ENCODE results near the gene NEDD4. TPM values are rescaled to one million over a fixed set of nuclear protein-coding genes. Genes with fewer than 3 reads are reported as not detected.

The NEDD4 gene
- total RNA-seq, 1 experiment from 2014 or later = 56.8 TPM

- DNase-seq = no peak
- intact Hi-C loops (cut with micrococcal nuclease; ENCODE audit: unreplicated experiment) = no loop called here
- Mint-ChIP-seq H3K36me3 (ENCODE audit: insufficient read depth, unreplicated experiment) (peaks cover 12% of the 10 kb centered on the region), H3K27me3 (ENCODE audit: unreplicated experiment) (no peaks in the 10 kb centered on the region), H3K9me3 (ENCODE audit: low read depth, unreplicated experiment) (no peaks in the 10 kb centered on the region), H3K4me1 (ENCODE audit: low read depth, unreplicated experiment) (peaks cover 50% of the 10 kb centered on the region), H3K4me3 (ENCODE audit: low read depth, unreplicated experiment) (no peak overlapping the region), H3K27ac (ENCODE audit: unreplicated experiment) (no peak overlapping the region)
- TF ChIP-seq CTCF (IDR thresholded peaks at IDR 0.05; ENCODE audit: unreplicated experiment) = no peak
- CTCF ChIA-PET = no interaction called here
- BruUV-seq (replicated peaks) = no TSS peak
Measured at GRCh38 chr15:55914446-55914845, 79.0 kb downstream of the NEDD4 start.

GRCh38 chr15:55912982-55913381 is 80.4 kb downstream of the NEDD4 start:
- no TSS peak for BruUV-seq (replicated peaks)
- H3K4me1 Mint-ChIP-seq (ENCODE audit: low read depth, unreplicated experiment) = peaks cover 46% of the 10 kb centered on the region
- no peak for DNase-seq
- intact Hi-C loops (cut with micrococcal nuclease; ENCODE audit: unreplicated experiment) = no loop called here
- no peak overlapping the region for H3K4me3 Mint-ChIP-seq (ENCODE audit: low read depth, unreplicated experiment)
- no peak overlapping the region for H3K27ac Mint-ChIP-seq (ENCODE audit: unreplicated experiment)
- TF ChIP-seq CTCF (IDR thresholded peaks at IDR 0.05; ENCODE audit: unreplicated experiment) = no peak
- CTCF ChIA-PET = no interaction called here
- no peaks in the 10 kb centered on the region for H3K27me3 Mint-ChIP-seq (ENCODE audit: unreplicated experiment)
- peaks cover 11% of the 10 kb centered on the region for H3K36me3 Mint-ChIP-seq (ENCODE audit: insufficient read depth, unreplicated experiment)
- no peaks in the 10 kb centered on the region for H3K9me3 Mint-ChIP-seq (ENCODE audit: low read depth, unreplicated experiment)

GRCh38 chr15:55909036-55909811 is 84.2 kb downstream of the NEDD4 start:
- Mint-ChIP-seq H3K27me3 (ENCODE audit: unreplicated experiment) (no peaks in the 10 kb centered on the region), H3K27ac (ENCODE audit: unreplicated experiment) (no peak overlapping the region), H3K4me3 (ENCODE audit: low read depth, unreplicated experiment) (no peak overlapping the region), H3K4me1 (ENCODE audit: low read depth, unreplicated experiment) (peaks cover 20% of the 10 kb centered on the region), H3K9me3 (ENCODE audit: low read depth, unreplicated experiment) (no peaks in the 10 kb centered on the region), H3K36me3 (ENCODE audit: insufficient read depth, unreplicated experiment) (peaks cover 6% of the 10 kb centered on the region)
- intact Hi-C loops (cut with micrococcal nuclease; ENCODE audit: unreplicated experiment) = no loop called here
- DNase-seq = no peak
- no TSS peak for BruUV-seq (replicated peaks)
- TF ChIP-seq CTCF (IDR thresholded peaks at IDR 0.05; ENCODE audit: unreplicated experiment) = no peak
- CTCF ChIA-PET = no interaction called here

- H3K4me3 Mint-ChIP-seq (ENCODE audit: low read depth, unreplicated experiment) = no peak overlapping the region
- H3K9me3 Mint-ChIP-seq (ENCODE audit: low read depth, unreplicated experiment) = no peaks in the 10 kb centered on the region
- no peak for TF ChIP-seq CTCF (IDR thresholded peaks at IDR 0.05; ENCODE audit: unreplicated experiment)
- peaks cover 20% of the 10 kb centered on the region for H3K4me1 Mint-ChIP-seq (ENCODE audit: low read depth, unreplicated experiment)
- CTCF ChIA-PET = interaction anchor here (0.6 to 1.0 kb wide), 2 partner anchors 10 to 337 kb away, joined by 5 read pairs; no protein-coding TSS in a partner anchor
- no peak overlapping the region for H3K27ac Mint-ChIP-seq (ENCODE audit: unreplicated experiment)
- no peaks in the 10 kb centered on the region for H3K27me3 Mint-ChIP-seq (ENCODE audit: unreplicated experiment)
- no peak for DNase-seq
- no TSS peak for BruUV-seq (replicated peaks)
- intact Hi-C loops (cut with micrococcal nuclease; ENCODE audit: unreplicated experiment) = no loop called here
- H3K36me3 Mint-ChIP-seq (ENCODE audit: insufficient read depth, unreplicated experiment) = peaks cover 6% of the 10 kb centered on the region
Measured at GRCh38 chr15:55907797-55908196, 85.6 kb downstream of the NEDD4 start.
